Neural crest cell (in vitro differentiated cells): ENCODE measurements around the gene MEG3. TPM values are rescaled to one million over a fixed set of nuclear protein-coding genes. Genes with fewer than 3 reads are reported as not detected.

Source experiments
- DNase-seq: peaks from one replicate; pipeline ENCODE4 v3.0.0; 2021; ENCODE audit warnings: low read depth, mixed read lengths, low spot score
- H3K27ac Mint-ChIP-seq: one replicate; pipeline ENCODE4 v1.8.0; 2021; ENCODE audit warnings: mild to moderate bottlenecking, mixed read lengths; ENCODE audit not compliant: unreplicated experiment
- H3K27me3 Mint-ChIP-seq: 2 replicates; pipeline ENCODE4 v1.8.0; 2021; ENCODE audit warnings: low read depth, mild to moderate bottlenecking, mixed read lengths
- H3K36me3 Mint-ChIP-seq: 2 replicates; pipeline ENCODE4 v1.8.0; 2021; ENCODE audit warnings: low read depth, mild to moderate bottlenecking, mixed read lengths
- H3K4me1 Mint-ChIP-seq: 2 replicates; pipeline ENCODE4 v1.8.0; 2021; ENCODE audit warnings: mixed read lengths
- H3K4me3 Mint-ChIP-seq: one replicate; pipeline ENCODE4 v1.8.0; 2021; ENCODE audit warnings: mild to moderate bottlenecking, mixed read lengths
- H3K9me3 Mint-ChIP-seq: 2 replicates; pipeline ENCODE4 v1.8.0; 2021; ENCODE audit warnings: mixed read lengths
- total RNA-seq: library from RNA; stranded (reverse); gene quantifications from 2 replicates; pipeline ENCODE4 v1.2.1, GENCODE V29; 2021
- TF ChIP-seq, protein P1 (sequence below): fragments of 200-600 bp; sonication (generic); conservative IDR thresholded peaks from 2 replicates; pipeline ENCODE4 v1.5.0; 2021; ENCODE audit warnings: antibody characterized with exemption, mild to moderate bottlenecking

Gene MEG3
- total RNA-seq, 1 donor from 2014 or later = 1.0 TPM

DNA sequence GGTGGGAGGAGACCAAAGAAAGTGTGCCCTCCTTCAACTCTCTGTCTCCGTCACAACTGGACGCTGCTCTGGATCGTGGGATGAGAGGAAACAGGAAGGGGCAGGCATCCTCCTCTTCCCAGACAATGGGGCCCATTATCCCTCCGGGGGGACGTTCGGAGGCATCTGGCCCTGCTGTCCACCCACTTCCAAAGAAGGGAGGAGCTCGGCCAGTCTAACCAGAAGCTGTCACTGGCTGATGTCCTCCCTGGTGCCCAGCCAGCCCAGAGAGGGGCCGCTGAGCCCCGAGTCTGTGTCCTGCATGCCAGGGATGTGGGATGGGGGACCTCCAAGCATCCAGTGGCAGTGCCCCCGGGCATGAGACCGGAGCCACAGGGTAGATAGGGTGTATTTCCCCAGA, 39.8 kb upstream of the MEG3 start:
- Mint-ChIP-seq H3K36me3 (no peaks in the 10 kb centered on the region), H3K27ac (peak overlapping the region; percentile 94), H3K9me3 (no peaks in the 10 kb centered on the region), H3K4me3 (peak overlapping the region; percentile 16), H3K4me1 (peaks cover 82% of the 10 kb centered on the region), H3K27me3 (no peaks in the 10 kb centered on the region)
- peak; percentile 50 for DNase-seq
- TF ChIP-seq, protein P1, sequence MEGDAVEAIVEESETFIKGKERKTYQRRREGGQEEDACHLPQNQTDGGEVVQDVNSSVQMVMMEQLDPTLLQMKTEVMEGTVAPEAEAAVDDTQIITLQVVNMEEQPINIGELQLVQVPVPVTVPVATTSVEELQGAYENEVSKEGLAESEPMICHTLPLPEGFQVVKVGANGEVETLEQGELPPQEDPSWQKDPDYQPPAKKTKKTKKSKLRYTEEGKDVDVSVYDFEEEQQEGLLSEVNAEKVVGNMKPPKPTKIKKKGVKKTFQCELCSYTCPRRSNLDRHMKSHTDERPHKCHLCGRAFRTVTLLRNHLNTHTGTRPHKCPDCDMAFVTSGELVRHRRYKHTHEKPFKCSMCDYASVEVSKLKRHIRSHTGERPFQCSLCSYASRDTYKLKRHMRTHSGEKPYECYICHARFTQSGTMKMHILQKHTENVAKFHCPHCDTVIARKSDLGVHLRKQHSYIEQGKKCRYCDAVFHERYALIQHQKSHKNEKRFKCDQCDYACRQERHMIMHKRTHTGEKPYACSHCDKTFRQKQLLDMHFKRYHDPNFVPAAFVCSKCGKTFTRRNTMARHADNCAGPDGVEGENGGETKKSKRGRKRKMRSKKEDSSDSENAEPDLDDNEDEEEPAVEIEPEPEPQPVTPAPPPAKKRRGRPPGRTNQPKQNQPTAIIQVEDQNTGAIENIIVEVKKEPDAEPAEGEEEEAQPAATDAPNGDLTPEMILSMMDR = no peak

- TF ChIP-seq, protein P1 = no peak
- Mint-ChIP-seq H3K9me3 (no peaks in the 10 kb centered on the region), H3K4me3 (peak overlapping the region; percentile 16), H3K4me1 (peaks cover 82% of the 10 kb centered on the region), H3K36me3 (no peaks in the 10 kb centered on the region), H3K27ac (peak overlapping the region; percentile 20), H3K27me3 (no peaks in the 10 kb centered on the region)
- DNase-seq = no peak
Measured at GRCh38 chr14:100786576-100787219, 39.2 kb upstream of the MEG3 start.

GRCh38 chr14:100787659-100788058, 38.3 kb upstream of the MEG3 start:
- H3K4me1 Mint-ChIP-seq = peaks cover 77% of the 10 kb centered on the region
- H3K36me3 Mint-ChIP-seq = no peaks in the 10 kb centered on the region
- no peak for DNase-seq
- H3K27me3 Mint-ChIP-seq = no peaks in the 10 kb centered on the region
- H3K27ac Mint-ChIP-seq = peak overlapping the region; percentile 62
- H3K4me3 Mint-ChIP-seq = peak overlapping the region; percentile 39
- H3K9me3 Mint-ChIP-seq = no peaks in the 10 kb centered on the region
- TF ChIP-seq, protein P1 = no peak

DNA sequence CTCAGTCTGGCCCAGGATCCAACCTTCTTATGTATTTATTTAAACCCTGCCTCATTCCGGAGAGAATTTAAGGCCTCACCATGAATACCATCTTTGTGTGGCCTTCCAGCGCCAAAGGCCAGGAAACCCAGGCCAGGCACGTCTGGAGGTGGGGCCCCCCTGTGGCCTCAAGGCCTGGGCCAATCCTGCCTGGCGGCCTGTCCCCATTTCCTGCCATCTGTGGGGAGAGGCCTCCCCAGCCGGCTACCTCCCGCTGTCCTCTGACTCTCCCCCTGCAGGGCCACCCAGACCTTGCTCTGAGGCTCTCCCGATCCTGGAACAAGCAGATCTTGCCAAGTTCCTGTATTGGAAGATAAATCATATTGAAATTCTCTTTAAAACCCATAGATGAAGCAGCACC, 37.4 kb upstream of the MEG3 start:
- peaks cover 71% of the 10 kb centered on the region for H3K4me1 Mint-ChIP-seq
- H3K9me3 Mint-ChIP-seq = no peaks in the 10 kb centered on the region
- peak overlapping the region; percentile 3 for H3K27ac Mint-ChIP-seq

GRCh38 chr14:100788942-100789341, 37.0 kb upstream of the MEG3 start:
- Mint-ChIP-seq H3K27me3 (no peaks in the 10 kb centered on the region), H3K4me1 (peaks cover 71% of the 10 kb centered on the region)

More for the DNA sequence above, 37.4 kb upstream of the MEG3 start:
- peak; percentile 18 for DNase-seq
- TF ChIP-seq, protein P1 = no peak
- peak overlapping the region; percentile 39 for H3K4me3 Mint-ChIP-seq
- no peaks in the 10 kb centered on the region for H3K36me3 Mint-ChIP-seq
- no peaks in the 10 kb centered on the region for H3K27me3 Mint-ChIP-seq

More at GRCh38 chr14:100788942-100789341, 37.0 kb upstream of the MEG3 start:
- peak overlapping the region; percentile 39 for H3K4me3 Mint-ChIP-seq
- DNase-seq = no peak
- peak overlapping the region; percentile 64 for H3K27ac Mint-ChIP-seq
- no peaks in the 10 kb centered on the region for H3K9me3 Mint-ChIP-seq
- TF ChIP-seq, protein P1 = no peak
- H3K36me3 Mint-ChIP-seq = no peaks in the 10 kb centered on the region
